ENCODE data around the gene ADGRA1. TPM values are rescaled to one million over a fixed set of nuclear protein-coding genes. Genes with fewer than 3 reads are reported as not detected.

Gene ADGRA1
- total and polyA plus RNA-seq, 2 of the 13 experiments (the other 11 are each of a cell fraction or from before 2014, with no cell fraction given) = not detected

DNA sequence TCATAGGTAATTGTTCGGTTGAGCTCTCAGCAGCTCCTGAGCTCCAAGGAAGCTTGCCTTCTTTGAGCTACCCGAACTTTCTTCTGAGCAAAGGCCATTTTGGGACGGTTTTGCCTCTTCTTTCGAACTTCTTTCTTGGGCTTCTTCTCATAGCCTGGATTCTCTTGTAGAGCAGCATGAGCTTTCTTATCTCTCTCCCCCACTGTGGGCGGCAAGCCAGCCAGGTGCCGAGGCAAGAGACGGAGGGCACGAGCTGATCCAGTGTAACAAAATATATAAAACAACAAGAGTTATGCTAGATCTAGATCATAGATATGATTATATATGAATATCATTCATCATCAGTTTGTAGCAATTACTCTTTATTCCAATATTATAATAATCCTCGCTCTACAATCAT, 55.8 kb downstream of the ADGRA1 start (continued):
- TF ChIP-seq, protein P1, sequence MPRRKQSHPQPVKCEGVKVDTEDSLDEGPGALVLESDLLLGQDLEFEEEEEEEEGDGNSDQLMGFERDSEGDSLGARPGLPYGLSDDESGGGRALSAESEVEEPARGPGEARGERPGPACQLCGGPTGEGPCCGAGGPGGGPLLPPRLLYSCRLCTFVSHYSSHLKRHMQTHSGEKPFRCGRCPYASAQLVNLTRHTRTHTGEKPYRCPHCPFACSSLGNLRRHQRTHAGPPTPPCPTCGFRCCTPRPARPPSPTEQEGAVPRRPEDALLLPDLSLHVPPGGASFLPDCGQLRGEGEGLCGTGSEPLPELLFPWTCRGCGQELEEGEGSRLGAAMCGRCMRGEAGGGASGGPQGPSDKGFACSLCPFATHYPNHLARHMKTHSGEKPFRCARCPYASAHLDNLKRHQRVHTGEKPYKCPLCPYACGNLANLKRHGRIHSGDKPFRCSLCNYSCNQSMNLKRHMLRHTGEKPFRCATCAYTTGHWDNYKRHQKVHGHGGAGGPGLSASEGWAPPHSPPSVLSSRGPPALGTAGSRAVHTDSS (CRISPR knock-in tag; conservative IDR thresholded peaks at IDR 0.05) = no peak
- TF ChIP-seq ZBTB49 (CRISPR knock-in tag; IDR thresholded peaks at IDR 0.05; ENCODE audit: borderline replicate concordance) (no peak), ZNF614 (CRISPR knock-in tag; IDR thresholded peaks at IDR 0.05; ENCODE audit: borderline replicate concordance) (no peak), SMARCE1 (IDR thresholded peaks at IDR 0.05; ENCODE audit: borderline replicate concordance) (no peak), SMAD9 (CRISPR knock-in tag; IDR thresholded peaks at IDR 0.05) (no peak), ZBTB26 (CRISPR knock-in tag; IDR thresholded peaks at IDR 0.05; ENCODE audit: borderline replicate concordance) (no peak), ARNT2 (CRISPR knock-in tag; IDR thresholded peaks at IDR 0.05; ENCODE audit: low read depth) (no peak), ZNF138 (CRISPR knock-in tag; IDR thresholded peaks at IDR 0.05; ENCODE audit: low read depth) (no peak), SAP130 (CRISPR knock-in tag; IDR thresholded peaks at IDR 0.05; ENCODE audit: low read depth) (no peak), ZSCAN25 (CRISPR knock-in tag; IDR thresholded peaks at IDR 0.05) (no peak), ZC3H13 (CRISPR knock-in tag; IDR thresholded peaks at IDR 0.05) (no peak), ZHX1 (CRISPR knock-in tag; IDR thresholded peaks at IDR 0.05; ENCODE audit: low read depth) (no peak)

Data from HepG2 (cell line).